ENCODE results near the gene PDHA2.
"Not testable (repeated sequence)": the region's sequence is repeated elsewhere in the genome, so short reads cannot be mapped to it uniquely, and the experiment has no call there.

The PDHA2 gene

DNA sequence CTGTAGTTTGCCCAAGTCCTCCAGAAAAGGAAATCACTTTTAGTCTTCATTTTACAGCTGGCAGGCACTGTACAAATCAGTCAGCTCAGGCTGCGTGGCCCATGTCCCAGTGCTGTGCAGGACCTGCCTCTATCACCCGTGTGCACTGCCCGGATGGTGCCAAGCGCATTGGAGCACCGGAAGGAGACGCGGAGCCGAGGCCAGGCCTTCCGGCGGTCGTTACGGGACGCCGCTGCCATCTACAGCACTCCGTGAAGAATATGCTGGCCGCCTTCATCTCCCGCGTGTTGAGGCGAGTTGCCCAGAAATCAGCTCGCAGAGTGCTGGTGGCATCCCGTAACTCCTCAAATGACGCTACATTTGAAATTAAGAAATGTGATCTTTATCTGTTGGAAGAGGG lies at the start of gene PDHA2:
Gene PDHA2 (plus strand): TSS at position 203 of the 400 bp plus-strand sequence. CDS start 58 bp downstream, at position 261.
- DNase-seq (ENCODE audit: low spot score) = no peak

DNA sequence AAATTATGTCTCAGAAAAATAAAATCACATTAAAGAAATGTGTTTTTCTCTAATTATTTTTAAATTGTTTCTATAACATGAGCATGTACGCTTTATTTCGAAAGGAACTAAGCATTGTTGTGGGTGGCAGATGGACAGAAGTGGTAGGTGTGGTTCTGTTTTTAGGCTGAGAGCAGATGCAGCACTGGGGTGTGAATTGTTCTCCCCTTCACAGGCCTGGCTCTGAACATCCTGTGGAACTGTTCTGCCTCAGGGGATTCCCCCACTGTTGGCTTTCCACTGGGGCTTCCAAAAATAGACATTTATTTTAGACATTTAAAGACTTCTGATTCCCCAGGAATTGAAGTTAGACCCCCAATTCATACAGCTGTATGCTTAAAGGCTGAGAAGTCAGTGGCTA lies 41.9 kb upstream of the PDHA2 start:
- no peak for DNase-seq (ENCODE audit: low spot score)

DNA sequence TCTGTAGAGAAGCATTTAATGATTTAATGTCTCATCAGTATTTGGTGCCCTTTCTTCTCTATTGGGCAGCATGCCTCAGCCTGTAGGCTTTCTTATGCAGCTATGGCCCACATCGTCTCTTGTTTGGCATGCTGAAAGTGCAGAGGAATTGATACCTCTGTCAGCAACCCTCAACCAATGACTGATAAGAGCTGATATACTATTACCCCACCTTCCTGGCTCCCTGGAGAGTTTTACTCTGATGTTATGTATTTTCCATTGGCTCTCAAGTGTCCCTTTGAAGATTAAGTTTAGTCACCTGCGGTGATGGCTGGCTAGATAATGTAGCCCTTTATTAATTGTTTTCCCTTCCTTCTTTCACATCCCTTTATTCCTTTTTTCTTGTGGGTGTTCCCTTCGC lies 41.2 kb upstream of the PDHA2 start:
- DNase-seq (ENCODE audit: low spot score) = no peak

GRCh38 chr4:95821867-95822266 lies 18.0 kb upstream of the PDHA2 start:
- no peak for DNase-seq (ENCODE audit: low spot score)

- DNase-seq (ENCODE audit: low spot score) = no peak
Measured at GRCh38 chr4:95825546-95825945, 14.3 kb upstream of the PDHA2 start.

DNA sequence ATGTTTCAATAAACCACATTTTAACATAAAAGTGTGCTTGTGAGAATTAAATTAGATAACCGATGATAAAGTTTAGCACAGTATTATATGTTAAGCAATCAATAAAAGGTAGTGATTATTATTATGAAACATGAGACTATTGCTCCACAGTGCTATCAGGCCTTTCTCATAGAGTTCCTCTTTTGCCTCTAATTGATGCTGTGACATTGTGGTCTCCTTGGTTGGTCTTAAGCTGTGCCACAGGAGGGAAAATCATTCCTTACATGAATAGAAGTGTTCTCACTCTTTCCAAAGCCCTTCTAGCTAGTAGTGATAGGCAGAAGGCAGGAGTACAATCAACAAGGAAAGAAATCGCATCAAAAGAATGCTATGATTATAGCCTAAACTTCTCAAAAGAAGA lies 9.2 kb upstream of the PDHA2 start:
- no peak for DNase-seq (ENCODE audit: low spot score)

- no peak for DNase-seq (ENCODE audit: low spot score)
Measured at GRCh38 chr4:95831166-95831565, 8.7 kb upstream of the PDHA2 start.

- DNase-seq (ENCODE audit: low spot score) = no peak
Measured at GRCh38 chr4:95833711-95834194, 6.1 kb upstream of the PDHA2 start.

DNA sequence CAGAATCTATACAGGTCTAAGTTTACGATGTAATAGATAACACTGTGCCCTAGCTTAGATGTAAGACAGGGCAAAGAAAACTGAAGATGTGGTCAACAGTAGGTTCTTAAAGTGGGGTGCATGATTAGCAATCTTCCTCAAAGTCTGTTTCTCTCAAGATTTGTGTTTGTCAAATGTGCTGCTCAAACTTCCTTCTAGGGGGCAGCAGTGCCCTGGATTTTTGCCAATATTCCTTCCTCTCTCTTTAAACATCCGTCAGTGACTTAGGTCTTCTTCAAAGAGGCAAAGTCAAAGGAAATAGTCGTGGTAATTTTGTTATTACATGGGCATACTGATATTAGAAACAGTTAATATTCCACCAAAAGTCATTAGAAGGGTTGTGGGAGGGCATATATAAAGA lies 4.2 kb upstream of the PDHA2 start:
- DNase-seq (ENCODE audit: low spot score) = peak; percentile 23

- no peak for DNase-seq (ENCODE audit: low spot score)
Measured at GRCh38 chr4:95838192-95838591, 1.7 kb upstream of the PDHA2 start.

DNA sequence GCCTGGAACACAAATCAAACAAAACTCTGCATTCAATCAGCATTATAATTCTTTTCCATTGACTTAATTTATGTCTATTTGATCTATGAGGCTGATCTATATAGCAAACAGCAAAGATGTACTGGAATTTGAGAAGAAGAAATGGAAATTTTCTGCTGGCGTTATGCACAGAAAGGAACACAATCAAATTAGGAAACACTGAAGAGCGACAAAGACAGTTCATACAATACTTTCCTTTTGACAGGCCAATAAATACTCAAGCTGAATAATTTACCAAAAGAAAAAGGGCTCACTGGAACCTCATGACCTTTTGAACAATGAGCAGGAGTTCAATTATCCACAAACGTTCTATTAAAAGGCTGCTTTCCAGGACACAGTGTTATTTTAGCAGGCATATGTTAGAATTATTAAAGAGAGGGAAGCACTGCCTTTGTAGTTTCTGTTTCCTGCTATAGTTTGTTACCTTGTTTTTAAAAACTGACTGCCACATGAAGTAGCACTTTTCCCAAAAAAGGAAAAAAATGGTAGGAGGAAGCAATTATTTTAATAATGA lies 8.1 kb downstream of the PDHA2 start:
- no peak for DNase-seq (ENCODE audit: low spot score)

DNA sequence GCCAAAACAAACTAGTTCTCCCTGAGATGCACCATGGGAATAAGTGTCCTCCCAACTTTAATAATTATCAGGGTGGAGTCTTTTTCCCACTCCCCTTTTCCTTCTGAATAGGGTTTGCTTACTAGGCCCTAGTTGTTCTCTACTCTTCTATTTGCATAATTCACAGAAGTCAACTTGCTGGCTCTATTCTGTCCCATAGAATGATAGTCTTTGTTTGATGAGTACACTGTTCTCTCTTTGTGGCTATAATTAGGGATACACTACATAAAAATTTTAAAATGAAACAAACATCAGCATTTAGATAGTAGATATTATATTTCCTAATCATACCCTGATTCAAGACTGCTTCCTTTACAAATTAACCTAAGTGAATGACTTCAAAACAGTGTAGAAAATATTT lies 10.3 kb downstream of the PDHA2 start:
- no peak for DNase-seq (ENCODE audit: low spot score)

DNA sequence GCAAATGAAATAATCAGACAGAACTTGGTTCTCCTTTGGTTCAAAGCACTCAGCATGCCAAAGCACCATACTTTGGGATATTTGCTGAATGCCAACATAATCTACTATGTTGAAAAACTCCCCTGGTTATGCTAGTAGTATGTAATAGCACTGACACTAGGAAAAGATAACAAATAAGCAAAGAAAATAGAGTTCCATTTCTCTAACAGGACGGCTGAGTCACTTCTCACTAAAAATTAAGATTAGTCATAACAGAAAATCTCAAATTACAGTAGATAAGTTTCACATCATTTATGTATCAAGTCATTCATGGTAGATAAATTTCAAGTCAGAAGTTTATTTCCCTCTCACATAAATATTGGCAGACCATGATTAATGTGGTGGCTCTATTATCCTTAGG lies 17.9 kb downstream of the PDHA2 start:
- DNase-seq (ENCODE audit: low spot score) = no peak

- DNase-seq (ENCODE audit: low spot score) = peak; percentile 1
Measured at GRCh38 chr4:95867919-95868318, 28.0 kb downstream of the PDHA2 start.

DNA sequence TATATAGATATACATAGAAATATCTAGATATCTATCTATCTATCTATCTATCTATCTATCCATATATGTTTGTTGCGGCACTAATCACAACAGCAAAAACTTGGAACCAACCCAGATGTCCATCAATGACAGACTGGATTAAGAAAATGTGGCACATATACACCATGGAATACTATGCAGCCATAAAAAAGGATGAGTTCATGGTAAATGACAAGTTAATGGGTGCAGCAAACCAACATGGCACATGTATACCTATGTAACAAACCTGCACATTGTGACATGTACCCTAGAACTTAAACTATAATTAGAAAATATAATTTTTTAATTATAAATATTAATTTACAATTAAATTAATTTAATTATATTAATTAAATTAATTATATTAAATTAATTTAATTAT lies 29.5 kb downstream of the PDHA2 start:
- not testable (repeated sequence) for DNase-seq (ENCODE audit: low spot score)

DNA sequence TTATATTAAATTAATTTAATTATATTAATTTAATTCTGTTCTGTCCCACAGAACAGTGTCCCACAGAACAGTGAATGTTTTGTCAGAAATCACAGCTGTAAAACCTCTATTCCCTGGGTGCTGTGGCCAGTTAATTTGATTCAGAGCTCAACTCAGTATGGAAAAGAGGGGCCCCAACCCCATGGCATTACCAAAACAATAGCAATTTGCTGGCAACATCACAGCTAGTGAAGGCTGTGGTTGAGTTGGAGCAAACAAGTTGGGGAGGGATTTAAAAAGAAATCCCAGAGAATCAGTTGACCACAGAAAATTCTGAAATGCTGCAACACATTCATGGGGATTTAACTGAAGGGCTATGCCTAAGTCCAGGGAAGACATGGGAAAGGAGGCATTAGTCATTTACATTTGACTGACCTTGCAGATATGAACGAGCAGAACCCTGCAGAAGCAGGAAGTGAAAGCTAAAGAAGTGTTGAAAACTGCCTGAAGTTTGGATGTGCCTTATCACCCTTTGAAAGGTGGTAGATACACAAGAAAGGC lies 30.1 kb downstream of the PDHA2 start:
- DNase-seq (ENCODE audit: low spot score) = no peak

- no peak for DNase-seq (ENCODE audit: low spot score)
Measured at GRCh38 chr4:95877636-95878035, 37.7 kb downstream of the PDHA2 start.

DNA sequence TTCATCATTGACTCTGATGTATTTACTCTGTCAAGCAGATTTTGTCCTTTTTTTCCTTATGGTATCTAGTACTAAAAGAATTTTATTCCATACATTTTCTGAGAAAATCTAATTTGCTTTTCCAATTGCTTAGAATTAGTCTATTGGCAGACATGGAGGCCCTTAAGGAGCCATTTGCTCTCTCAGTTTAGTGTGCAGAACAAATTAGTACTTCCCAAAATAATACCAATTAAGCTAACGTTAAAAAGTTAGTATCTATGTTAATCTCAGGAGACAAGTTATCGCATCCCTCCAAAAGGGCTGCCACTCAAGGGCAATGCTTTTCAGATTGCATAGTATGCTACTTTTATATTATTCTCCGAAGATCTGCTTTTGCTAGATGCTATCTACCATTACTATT lies 47.7 kb downstream of the PDHA2 start:
- DNase-seq (ENCODE audit: low spot score) = no peak

GRCh38 chr4:95889662-95890061 lies 49.8 kb downstream of the PDHA2 start:
- no peak for DNase-seq (ENCODE audit: low spot score)
